Prostate gland (tissue), 2 donors: ENCODE results near the gene COL13A1. TPM values are rescaled to one million over a fixed set of nuclear protein-coding genes. Genes with fewer than 3 reads are reported as not detected.

Experiments used
- DNase-seq: peaks from one replicate; pipeline ENCODE4 v3.0.0-alpha.2; 2019; ENCODE audit warnings: low spot score
- H3K27ac ChIP-seq, 2 donors: fragments of 200-600 bp; sonication (generic); 2 replicates each; pipeline ENCODE4 v1.5.1; 2017 to 2019
- H3K27me3 ChIP-seq: fragments of 200-600 bp; sonication (generic); replicated peaks from 2 replicates; pipeline ENCODE4 v1.5.1; 2019; ENCODE audit not compliant: insufficient read depth
- H3K36me3 ChIP-seq, 2 donors: fragments of 200-600 bp; sonication (generic); 1 replicate in 1 of 2; 2 replicates in 1 of 2; pipeline versions ENCODE4 v1.5.1 to v1.8.1; 2017 to 2019
- H3K4me1 ChIP-seq: fragments of 200-600 bp; sonication (generic); replicated peaks from 2 replicates; pipeline ENCODE4 v1.5.1; 2019
- H3K4me3 ChIP-seq, 2 donors: fragments of 200-600 bp; sonication (generic); 2 replicates each; pipeline ENCODE4 v1.5.1; 2017 to 2019
- H3K9me3 ChIP-seq: fragments of 200-600 bp; sonication (generic); 2 replicates; pipeline ENCODE4 v1.5.1; 2017
- CTCF ChIP-seq, 4 experiments: fragments of 200-600 bp in 2 of 4; fragments of 450-650 bp in 2 of 4; sonication (generic) in 2 of 4; IDR thresholded peaks; 1 replicate in 3 of 4; 2 replicates in 1 of 4; pipeline ENCODE4 v1.5.1; 2016 to 2019; ENCODE audit warnings: antibody characterized with exemption in 4 of 4, mild to moderate bottlenecking in 2 of 4, moderate library complexity in 2 of 4
- POLR2A ChIP-seq: fragments of 450-650 bp; IDR thresholded peaks from one replicate; pipeline ENCODE4 v1.6.1; 2016; ENCODE audit warnings: antibody characterized with exemption, mild to moderate bottlenecking
- POLR2AphosphoS5 ChIP-seq: sonication (generic); formaldehyde crosslinking; IDR thresholded peaks from one replicate; pipeline ENCODE4 v1.6.1; 2017; ENCODE audit warnings: antibody characterized with exemption
- WGBS: methylation state at CpG from one replicate; pipeline ENCODE4 v1.1.5; 2018; 5-methylcytosine and 5-hydroxymethylcytosine counted together
- intact Hi-C: fragments of 100-400 bp; cut with DNase I; formaldehyde crosslinking; loops from one replicate; pipeline ENCODE4 v1.14.2; 2022
- total RNA-seq, 2 donors: library from RNA; depleted of rRNA; stranded (reverse); fragments of >200 nt; gene quantifications; one replicate each; pipeline ENCODE4 v1.1.0, GENCODE V29; 2016

Gene COL13A1
- total RNA-seq, 2 donors from 2014 or later: 2.1 to 3.0 TPM

- H3K9me3 ChIP-seq: no peaks in the 10 kb centered on the region
- no peaks in the 10 kb centered on the region for H3K27me3 ChIP-seq
- H3K27ac ChIP-seq: no peak overlapping the region
- WGBS: 72% methylated on average over 7 of the region's 7 CpGs
- H3K4me3 ChIP-seq: no peak overlapping the region
- intact Hi-C loops: no loop called here
- TF ChIP-seq POLR2AphosphoS5: no peak
- no peak for TF ChIP-seq CTCF (IDR thresholded peaks at IDR 0.05)
- H3K4me1 ChIP-seq: no peaks in the 10 kb centered on the region
- no peaks in the 10 kb centered on the region for H3K36me3 ChIP-seq
- no peak for DNase-seq
These were observed 25.3 kb downstream of the COL13A1 start for GRCh38 chr10:69826789-69827554.

DNA sequence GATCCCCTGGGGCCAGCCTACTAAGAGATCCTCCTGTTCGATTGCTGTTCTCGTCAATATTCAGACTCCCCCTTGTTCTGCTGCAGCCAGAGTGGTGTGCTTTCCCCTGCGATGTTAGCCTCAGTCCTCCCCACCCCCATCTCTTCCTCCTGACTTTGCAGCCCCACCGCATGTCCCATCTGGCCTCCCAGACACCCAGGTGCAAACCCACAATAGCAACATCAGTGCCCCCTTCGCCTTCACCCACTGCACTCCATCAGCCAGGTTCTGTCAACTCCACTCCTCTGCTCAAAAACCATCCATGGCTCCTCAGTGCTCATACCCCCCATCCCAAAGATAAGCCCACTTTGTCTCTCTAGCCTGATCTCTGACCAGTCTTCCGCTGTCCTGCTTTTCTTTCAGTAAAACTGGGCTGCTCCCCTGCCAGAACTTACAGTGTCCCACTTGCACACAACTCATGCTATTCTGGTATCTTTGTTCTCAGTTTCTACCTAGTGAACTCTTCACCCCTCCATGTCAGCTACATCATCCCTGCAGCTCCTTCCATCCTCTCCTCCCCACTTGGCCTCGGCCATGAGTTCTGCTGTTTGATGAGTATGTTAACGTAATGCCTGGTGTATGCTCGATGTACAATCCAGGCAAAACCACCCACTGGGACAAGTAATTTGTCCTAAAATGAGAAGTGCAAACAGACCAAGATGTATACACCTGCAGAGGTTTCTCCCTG, 26.6 kb downstream of the COL13A1 start:
- intact Hi-C loops: no loop called here
- H3K36me3 ChIP-seq: no peaks in the 10 kb centered on the region
- 69% methylated on average over 9 of the region's 9 CpGs for WGBS
- no peaks in the 10 kb centered on the region for H3K27me3 ChIP-seq
- H3K4me1 ChIP-seq: no peaks in the 10 kb centered on the region
- no peak overlapping the region for H3K27ac ChIP-seq
- no peak for TF ChIP-seq CTCF (IDR thresholded peaks at IDR 0.05)
- TF ChIP-seq POLR2AphosphoS5: no peak
- TF ChIP-seq POLR2A: no peak
- DNase-seq: no peak
- no peaks in the 10 kb centered on the region for H3K9me3 ChIP-seq
- no peak overlapping the region for H3K4me3 ChIP-seq

- no peaks in the 10 kb centered on the region for H3K4me1 ChIP-seq
- WGBS: 62% methylated on average over 8 of the region's 8 CpGs
- no peak for DNase-seq
- no peak overlapping the region for H3K27ac ChIP-seq
- no peak for TF ChIP-seq POLR2A
- TF ChIP-seq POLR2AphosphoS5: no peak
- TF ChIP-seq CTCF (IDR thresholded peaks at IDR 0.05): no peak
- no peaks in the 10 kb centered on the region for H3K27me3 ChIP-seq
- intact Hi-C loops: no loop called here
- H3K4me3 ChIP-seq: no peak overlapping the region
- no peaks in the 10 kb centered on the region for H3K9me3 ChIP-seq
- no peaks in the 10 kb centered on the region for H3K36me3 ChIP-seq
These were observed 28.1 kb downstream of the COL13A1 start for GRCh38 chr10:69829775-69830174.

GRCh38 chr10:69831231-69831855, 29.6 kb downstream of the COL13A1 start:
- Histone ChIP-seq H3K4me1 (no peaks in the 10 kb centered on the region), H3K9me3 (no peaks in the 10 kb centered on the region), H3K27ac (no peak overlapping the region), H3K36me3 (no peaks in the 10 kb centered on the region), H3K27me3 (no peaks in the 10 kb centered on the region), H3K4me3 (no peak overlapping the region)
- intact Hi-C loops: no loop called here
- 63% methylated on average over 5 of the region's 5 CpGs for WGBS
- DNase-seq: no peak
- no peak for TF ChIP-seq POLR2AphosphoS5
- TF ChIP-seq CTCF (IDR thresholded peaks at IDR 0.05): no peak
- no peak for TF ChIP-seq POLR2A
